ENCODE results near the gene MUCL1.
A peak's percentile ranks its signal among the peaks of the same experiment; 100 is the strongest.
"Not testable (repeated sequence)": the region's sequence is repeated elsewhere in the genome, so short reads cannot be mapped to it uniquely, and the experiment has no call there.

The MUCL1 gene

DNA sequence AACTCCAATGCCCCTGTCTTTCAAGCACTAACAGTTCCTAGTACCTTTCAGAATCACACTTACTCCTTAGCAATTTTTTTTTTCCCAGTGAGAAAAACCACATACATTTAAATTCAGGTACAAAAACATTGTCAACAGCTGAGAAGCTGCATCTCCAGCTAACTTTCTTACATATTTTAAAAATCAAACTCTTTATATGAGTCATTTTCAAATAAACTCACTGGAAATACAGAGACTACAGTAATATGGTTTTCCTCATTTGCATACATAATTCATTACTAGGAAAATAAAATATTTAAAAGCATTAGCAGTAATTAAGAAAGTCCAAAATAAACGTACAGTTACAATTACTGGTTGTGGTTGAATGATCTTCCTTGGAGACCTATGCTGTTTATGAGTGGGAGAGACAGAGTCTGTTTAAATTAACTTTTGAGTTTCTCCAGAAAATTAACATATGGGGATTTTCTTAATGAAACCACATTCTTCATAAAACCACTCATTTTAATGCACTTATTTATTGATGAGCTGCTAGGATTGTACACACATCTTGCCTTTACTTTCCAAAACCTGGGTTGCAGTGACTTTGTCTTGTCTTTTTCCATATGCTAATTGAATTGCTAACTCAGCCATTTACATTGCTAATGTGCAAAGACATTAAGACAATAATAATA lies 9.8 kb downstream of the MUCL1 start:
- H3K79me2 ChIP-seq (ENCODE audit: control insufficient read depth, insufficient read depth, low read length, unreplicated experiment) = no peaks in the 10 kb centered on the region
- no peak overlapping the region for H3K4me3 ChIP-seq (ENCODE audit: low read depth, low read length)
- no peaks in the 10 kb centered on the region for H3K36me3 ChIP-seq (ENCODE audit: insufficient read depth, low read length)
- H3K4me1 ChIP-seq (ENCODE audit: control insufficient read depth, insufficient read depth, low read length, unreplicated experiment) = no peaks in the 10 kb centered on the region
- peaks cover 87% of the 10 kb centered on the region for H3K27me3 ChIP-seq (ENCODE audit: insufficient read depth, low read length)
- H2AFZ ChIP-seq (ENCODE audit: low read length, unreplicated experiment) = no peak overlapping the region
- no peak overlapping the region for H3K27ac ChIP-seq (ENCODE audit: low read depth, low read length)

DNA sequence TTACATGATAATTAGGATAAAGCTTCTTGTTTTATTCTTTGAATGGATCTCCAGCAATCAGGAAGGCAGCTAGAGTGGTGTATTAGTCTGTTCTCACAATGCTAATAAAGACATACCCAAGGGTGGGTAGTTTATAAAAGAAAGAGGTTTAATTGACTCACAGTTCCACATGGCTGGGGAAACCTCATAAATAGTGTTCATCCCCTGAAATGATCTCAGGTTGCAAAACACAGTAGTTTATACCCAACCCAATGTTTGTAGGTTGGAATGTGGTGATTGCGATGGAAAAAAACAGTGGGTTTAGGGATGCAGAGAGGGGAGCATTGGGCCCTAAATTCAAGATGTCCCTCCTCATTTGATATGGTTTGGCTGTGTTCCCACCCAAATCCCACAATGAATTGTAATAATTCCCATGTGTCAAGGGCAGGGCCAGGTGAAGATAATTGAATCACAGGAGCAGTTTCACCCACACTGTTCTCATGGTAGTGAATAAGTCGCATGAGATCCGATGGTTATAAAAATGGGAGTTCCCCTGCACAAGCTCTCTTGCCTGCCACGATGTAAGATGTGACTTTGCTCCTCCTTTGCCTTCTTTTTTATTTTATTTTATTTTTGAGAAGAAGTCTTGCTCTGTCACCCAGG lies 11.5 kb downstream of the MUCL1 start:
- peaks cover 86% of the 10 kb centered on the region for H3K27me3 ChIP-seq (ENCODE audit: insufficient read depth, low read length)
- no peak overlapping the region for H3K27ac ChIP-seq (ENCODE audit: low read depth, low read length)
- no peaks in the 10 kb centered on the region for H3K4me1 ChIP-seq (ENCODE audit: control insufficient read depth, insufficient read depth, low read length, unreplicated experiment)
- no peak overlapping the region for H3K4me3 ChIP-seq (ENCODE audit: low read depth, low read length)
- no peaks in the 10 kb centered on the region for H3K36me3 ChIP-seq (ENCODE audit: insufficient read depth, low read length)
- no peak overlapping the region for H2AFZ ChIP-seq (ENCODE audit: low read length, unreplicated experiment)
- H3K79me2 ChIP-seq (ENCODE audit: control insufficient read depth, insufficient read depth, low read length, unreplicated experiment) = no peaks in the 10 kb centered on the region

DNA sequence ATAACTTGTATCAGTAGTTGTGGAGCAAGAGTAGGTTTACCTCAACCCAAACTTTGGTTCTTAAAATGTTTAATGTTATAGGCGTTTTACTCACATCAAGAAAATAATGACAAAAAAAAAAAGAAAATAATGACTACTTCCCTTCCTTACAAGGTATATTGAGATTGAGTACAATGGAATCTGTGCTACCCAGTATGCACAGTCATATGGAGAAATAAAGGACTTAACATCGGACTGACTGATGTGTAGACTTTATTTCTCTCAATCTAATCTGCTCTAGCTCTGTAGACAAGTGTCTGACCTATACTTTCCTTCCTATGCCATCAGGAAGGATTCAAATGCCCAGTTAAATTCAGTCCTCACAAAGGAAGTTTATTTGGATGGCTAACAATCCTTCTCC lies 14.4 kb downstream of the MUCL1 start:
- peaks cover 67% of the 10 kb centered on the region for H3K27me3 ChIP-seq (ENCODE audit: insufficient read depth, low read length)
- H3K4me1 ChIP-seq (ENCODE audit: control insufficient read depth, insufficient read depth, low read length, unreplicated experiment) = no peaks in the 10 kb centered on the region
- H3K36me3 ChIP-seq (ENCODE audit: insufficient read depth, low read length) = no peaks in the 10 kb centered on the region
- no peaks in the 10 kb centered on the region for H3K79me2 ChIP-seq (ENCODE audit: control insufficient read depth, insufficient read depth, low read length, unreplicated experiment)
- H2AFZ ChIP-seq (ENCODE audit: low read length, unreplicated experiment) = no peak overlapping the region
- no peak overlapping the region for H3K4me3 ChIP-seq (ENCODE audit: low read depth, low read length)
- H3K27ac ChIP-seq (ENCODE audit: low read depth, low read length) = no peak overlapping the region

DNA sequence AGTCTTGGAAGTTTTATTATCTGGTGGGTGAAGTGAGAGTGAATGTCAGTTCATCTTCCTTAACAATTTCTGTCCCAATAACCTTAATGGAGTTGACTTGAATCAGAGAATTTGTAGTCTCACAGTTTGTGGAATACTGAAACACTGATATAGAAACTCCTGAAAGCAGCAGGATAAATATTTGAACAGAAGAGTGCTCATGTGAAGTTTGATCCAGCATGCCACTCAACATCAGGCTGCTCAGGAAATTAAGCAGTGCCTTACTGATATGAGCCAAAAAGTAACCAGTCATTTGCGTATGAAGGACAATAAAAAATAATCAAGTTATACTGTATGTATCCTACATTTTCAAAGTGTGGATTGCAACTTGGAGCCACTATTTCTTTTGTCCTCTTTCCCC lies 15.7 kb downstream of the MUCL1 start:
- Histone ChIP-seq H3K36me3 (ENCODE audit: insufficient read depth, low read length) (no peaks in the 10 kb centered on the region), H3K4me3 (ENCODE audit: low read depth, low read length) (no peak overlapping the region), H3K27ac (ENCODE audit: low read depth, low read length) (no peak overlapping the region), H3K27me3 (ENCODE audit: insufficient read depth, low read length) (peaks cover 54% of the 10 kb centered on the region), H3K4me1 (ENCODE audit: control insufficient read depth, insufficient read depth, low read length, unreplicated experiment) (no peaks in the 10 kb centered on the region), H3K79me2 (ENCODE audit: control insufficient read depth, insufficient read depth, low read length, unreplicated experiment) (no peaks in the 10 kb centered on the region), H2AFZ (ENCODE audit: low read length, unreplicated experiment) (no peak overlapping the region)

DNA sequence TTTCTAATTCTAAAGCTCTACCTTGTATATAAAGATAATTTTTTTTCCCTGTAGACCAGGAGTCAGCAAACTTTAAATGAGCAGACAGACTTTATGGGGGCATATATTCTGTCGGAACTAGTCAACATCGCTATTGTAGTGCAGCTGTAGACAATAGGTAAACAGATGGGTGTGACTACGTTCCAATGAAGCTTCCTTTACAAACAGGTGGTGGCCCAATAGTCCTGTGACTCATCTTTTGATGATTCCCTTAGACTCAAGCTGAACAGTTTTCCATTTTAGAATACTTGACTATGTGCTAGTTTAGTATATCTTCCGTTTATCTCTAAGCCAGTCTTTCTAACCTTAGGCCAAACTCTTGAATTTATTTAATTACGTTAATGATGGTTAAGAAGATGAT lies 16.3 kb downstream of the MUCL1 start:
- no peak overlapping the region for H3K4me3 ChIP-seq (ENCODE audit: low read depth, low read length)
- H3K79me2 ChIP-seq (ENCODE audit: control insufficient read depth, insufficient read depth, low read length, unreplicated experiment) = no peaks in the 10 kb centered on the region
- H3K4me1 ChIP-seq (ENCODE audit: control insufficient read depth, insufficient read depth, low read length, unreplicated experiment) = no peaks in the 10 kb centered on the region
- H3K27ac ChIP-seq (ENCODE audit: low read depth, low read length) = no peak overlapping the region
- H3K36me3 ChIP-seq (ENCODE audit: insufficient read depth, low read length) = no peaks in the 10 kb centered on the region
- peaks cover 48% of the 10 kb centered on the region for H3K27me3 ChIP-seq (ENCODE audit: insufficient read depth, low read length)
- H2AFZ ChIP-seq (ENCODE audit: low read length, unreplicated experiment) = no peak overlapping the region

DNA sequence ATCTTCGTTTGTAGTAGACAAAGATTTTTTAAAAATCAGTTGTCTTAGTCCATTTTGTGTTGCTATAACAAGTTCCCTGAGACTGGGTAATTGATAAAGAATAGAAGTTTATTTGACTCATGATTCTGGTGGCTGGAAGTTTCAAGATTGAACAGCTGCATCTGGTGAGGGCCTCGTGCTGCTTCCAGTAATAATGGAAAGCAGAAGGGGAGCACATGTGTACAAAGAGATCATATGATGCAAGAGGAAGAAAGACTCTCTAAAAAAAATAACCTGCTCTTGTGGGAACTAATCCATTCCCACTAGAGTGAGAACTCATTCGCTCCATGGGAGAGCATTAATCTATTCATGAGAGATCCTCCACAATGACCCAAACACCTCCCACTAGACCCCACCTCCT lies 24.8 kb downstream of the MUCL1 start:
- Histone ChIP-seq H3K36me3 (ENCODE audit: insufficient read depth, low read length) (no peaks in the 10 kb centered on the region), H3K4me3 (ENCODE audit: low read depth, low read length) (no peak overlapping the region), H2AFZ (ENCODE audit: low read length, unreplicated experiment) (peak overlapping the region; percentile 29), H3K4me1 (ENCODE audit: control insufficient read depth, insufficient read depth, low read length, unreplicated experiment) (peaks cover 14% of the 10 kb centered on the region), H3K79me2 (ENCODE audit: control insufficient read depth, insufficient read depth, low read length, unreplicated experiment) (no peaks in the 10 kb centered on the region), H3K27me3 (ENCODE audit: insufficient read depth, low read length) (no peaks in the 10 kb centered on the region), H3K27ac (ENCODE audit: low read depth, low read length) (peak overlapping the region; percentile 42)

DNA sequence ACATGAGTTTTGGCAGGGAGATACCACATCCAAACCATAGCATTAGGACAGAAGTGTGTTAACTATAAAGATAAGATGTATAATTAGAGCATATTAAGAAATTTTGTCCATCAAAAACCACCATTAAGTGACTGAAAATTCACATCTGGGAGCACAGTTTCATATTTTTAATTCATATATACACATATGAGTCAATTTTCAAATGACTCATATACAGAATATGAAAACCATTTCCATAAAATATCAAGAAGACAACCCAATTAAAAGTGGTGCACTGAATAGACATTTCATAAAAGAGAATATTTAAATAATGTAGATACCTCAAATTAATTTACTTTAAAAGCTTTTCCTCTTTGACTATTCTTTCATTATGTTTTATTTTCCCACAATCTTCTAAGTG lies 25.3 kb downstream of the MUCL1 start:
- no peaks in the 10 kb centered on the region for H3K27me3 ChIP-seq (ENCODE audit: insufficient read depth, low read length)
- no peaks in the 10 kb centered on the region for H3K79me2 ChIP-seq (ENCODE audit: control insufficient read depth, insufficient read depth, low read length, unreplicated experiment)
- H3K27ac ChIP-seq (ENCODE audit: low read depth, low read length) = peak overlapping the region; percentile 42
- no peaks in the 10 kb centered on the region for H3K36me3 ChIP-seq (ENCODE audit: insufficient read depth, low read length)
- peaks cover 14% of the 10 kb centered on the region for H3K4me1 ChIP-seq (ENCODE audit: control insufficient read depth, insufficient read depth, low read length, unreplicated experiment)
- H2AFZ ChIP-seq (ENCODE audit: low read length, unreplicated experiment) = peak overlapping the region; percentile 29
- no peak overlapping the region for H3K4me3 ChIP-seq (ENCODE audit: low read depth, low read length)

DNA sequence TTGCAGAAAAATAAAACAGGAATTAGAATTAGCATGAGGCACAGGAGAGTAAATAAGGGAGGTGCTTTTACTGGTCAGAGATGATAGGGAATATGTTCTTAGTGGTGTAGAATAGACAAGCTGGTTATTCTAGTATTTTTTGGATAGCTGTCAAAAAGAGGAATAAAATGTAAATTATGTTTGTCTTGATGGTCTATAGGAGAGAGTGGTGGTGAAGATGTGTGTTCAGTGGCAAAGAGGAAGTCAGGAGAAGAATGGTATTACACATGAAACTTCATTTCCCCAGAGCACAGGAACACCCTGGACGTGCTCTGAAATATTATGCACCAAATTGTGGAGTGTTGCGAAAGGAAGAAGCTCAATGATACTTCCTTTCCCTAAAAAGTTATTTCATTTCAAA lies 27.8 kb downstream of the MUCL1 start:
- Histone ChIP-seq H3K4me3 (ENCODE audit: low read depth, low read length) (no peak overlapping the region), H3K79me2 (ENCODE audit: control insufficient read depth, insufficient read depth, low read length, unreplicated experiment) (no peaks in the 10 kb centered on the region), H2AFZ (ENCODE audit: low read length, unreplicated experiment) (no peak overlapping the region), H3K27me3 (ENCODE audit: insufficient read depth, low read length) (no peaks in the 10 kb centered on the region), H3K27ac (ENCODE audit: low read depth, low read length) (no peak overlapping the region), H3K36me3 (ENCODE audit: insufficient read depth, low read length) (no peaks in the 10 kb centered on the region), H3K4me1 (ENCODE audit: control insufficient read depth, insufficient read depth, low read length, unreplicated experiment) (peaks cover 14% of the 10 kb centered on the region)

DNA sequence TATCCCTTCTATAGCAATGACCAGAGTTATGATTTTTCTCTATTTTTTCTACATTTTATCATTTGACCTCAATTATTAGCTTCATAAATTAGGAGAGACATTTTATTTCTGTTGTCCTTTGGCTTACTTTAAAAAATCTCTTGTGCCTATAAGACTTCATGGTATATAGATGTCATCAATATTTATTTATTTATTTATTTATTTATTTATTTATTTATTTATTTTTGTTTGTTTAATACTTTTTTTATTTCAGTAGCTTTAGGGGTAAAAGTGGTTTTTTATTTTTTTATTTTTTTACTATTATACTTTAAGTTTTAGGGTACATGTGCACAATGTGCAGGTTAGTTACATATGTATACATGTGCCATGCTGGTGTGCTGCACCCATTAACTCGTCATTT lies 28.3 kb downstream of the MUCL1 start:
- not testable (repeated sequence) for H2AFZ ChIP-seq (ENCODE audit: low read length, unreplicated experiment); H3K27me3 ChIP-seq (ENCODE audit: insufficient read depth, low read length); H3K79me2 ChIP-seq (ENCODE audit: control insufficient read depth, insufficient read depth, low read length, unreplicated experiment); H3K4me3 ChIP-seq (ENCODE audit: low read depth, low read length); H3K36me3 ChIP-seq (ENCODE audit: insufficient read depth, low read length); H3K27ac ChIP-seq (ENCODE audit: low read depth, low read length)
- H3K4me1 ChIP-seq (ENCODE audit: control insufficient read depth, insufficient read depth, low read length, unreplicated experiment) = peaks cover 14% of the 10 kb centered on the region

DNA sequence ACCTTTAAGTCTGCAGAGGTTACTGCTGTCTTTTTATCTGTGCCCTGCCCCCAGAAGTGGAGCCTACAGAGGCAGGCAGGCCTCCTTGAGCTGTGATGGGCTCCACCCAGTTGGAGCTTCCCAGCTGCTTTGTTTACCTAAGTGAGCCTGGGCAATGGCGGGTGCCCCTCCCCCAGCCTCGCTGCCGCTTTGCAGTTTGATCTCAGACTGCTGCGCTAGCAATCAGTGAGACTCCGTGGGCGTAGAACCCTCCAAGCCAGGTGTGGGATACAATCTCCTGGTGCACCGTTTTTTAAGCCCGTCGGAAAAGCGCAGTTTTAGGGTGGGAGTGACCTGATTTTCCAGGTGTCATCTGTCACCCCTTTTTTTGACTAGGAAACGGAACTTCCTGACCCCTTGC lies 34.1 kb downstream of the MUCL1 start:
- H3K4me3 ChIP-seq (ENCODE audit: low read depth, low read length); H3K4me1 ChIP-seq (ENCODE audit: control insufficient read depth, insufficient read depth, low read length, unreplicated experiment); H3K27ac ChIP-seq (ENCODE audit: low read depth, low read length); H2AFZ ChIP-seq (ENCODE audit: low read length, unreplicated experiment); H3K36me3 ChIP-seq (ENCODE audit: insufficient read depth, low read length); H3K79me2 ChIP-seq (ENCODE audit: control insufficient read depth, insufficient read depth, low read length, unreplicated experiment): not testable (repeated sequence)
- peaks cover 11% of the 10 kb centered on the region for H3K27me3 ChIP-seq (ENCODE audit: insufficient read depth, low read length)

DNA sequence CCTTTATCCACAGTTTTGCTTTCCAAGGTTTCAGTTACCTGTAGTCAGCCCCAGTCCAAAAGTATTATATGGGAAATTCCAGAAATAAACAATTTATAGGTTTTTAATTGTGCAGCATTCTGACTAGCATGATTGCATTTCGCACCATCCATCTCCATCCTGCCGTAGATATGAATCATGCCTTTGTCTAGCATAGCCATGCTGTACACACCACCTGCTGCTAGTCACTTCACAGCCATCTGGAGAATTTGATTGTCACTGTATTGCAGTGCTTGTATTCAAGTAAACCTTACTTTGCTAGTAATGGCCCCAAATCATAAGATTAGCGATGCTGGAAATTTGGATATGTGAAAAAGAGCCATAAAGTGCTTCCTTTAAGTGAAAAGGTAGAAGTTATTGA lies 36.0 kb downstream of the MUCL1 start:
- no peak overlapping the region for H3K4me3 ChIP-seq (ENCODE audit: low read depth, low read length)
- no peak overlapping the region for H3K27ac ChIP-seq (ENCODE audit: low read depth, low read length)
- peaks cover 11% of the 10 kb centered on the region for H3K27me3 ChIP-seq (ENCODE audit: insufficient read depth, low read length)
- H3K79me2 ChIP-seq (ENCODE audit: control insufficient read depth, insufficient read depth, low read length, unreplicated experiment) = no peaks in the 10 kb centered on the region
- no peaks in the 10 kb centered on the region for H3K4me1 ChIP-seq (ENCODE audit: control insufficient read depth, insufficient read depth, low read length, unreplicated experiment)
- H3K36me3 ChIP-seq (ENCODE audit: insufficient read depth, low read length) = no peaks in the 10 kb centered on the region
- no peak overlapping the region for H2AFZ ChIP-seq (ENCODE audit: low read length, unreplicated experiment)
